NCI-H526 treated with DMSO at 0.1 percent for 48 hours (cell line): ENCODE data around the gene ROCK2.

ENCODE experiments used
- DNase-seq: peaks from one replicate; lab custom pipeline; 2025; lab: John Stamatoyannopoulos, UW

The ROCK2 gene

DNA sequence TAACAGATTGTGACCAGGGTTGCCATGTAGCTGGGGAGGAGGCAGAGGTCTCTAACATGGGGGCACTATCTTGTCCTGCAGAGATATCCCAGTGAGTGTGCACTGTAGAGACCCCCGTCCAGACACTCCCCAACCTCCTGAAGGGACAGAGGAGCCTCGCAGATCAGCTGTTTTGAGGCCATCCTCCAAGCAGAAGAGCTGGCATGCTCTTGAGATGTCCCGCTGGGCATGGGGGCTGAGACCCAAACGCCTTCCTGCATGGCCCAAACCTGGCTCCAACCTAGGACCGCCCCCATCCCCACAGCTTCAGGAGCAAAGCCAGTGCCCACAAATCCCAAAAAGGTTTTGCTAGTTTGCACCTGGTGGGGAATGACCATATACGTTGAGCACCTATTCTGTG lies 191.8 kb downstream of the ROCK2 start:
- DNase-seq = no peak

- no peak for DNase-seq
Observed at GRCh38 chr2:11147263-11147662, 197.2 kb downstream of the ROCK2 start.

GRCh38 chr2:11146076-11146475 lies 198.4 kb downstream of the ROCK2 start:
- no peak for DNase-seq

GRCh38 chr2:11145350-11145749 lies 199.1 kb downstream of the ROCK2 start:
- no peak for DNase-seq

GRCh38 chr2:11144738-11145079 lies 199.7 kb downstream of the ROCK2 start:
- no peak for DNase-seq

DNA sequence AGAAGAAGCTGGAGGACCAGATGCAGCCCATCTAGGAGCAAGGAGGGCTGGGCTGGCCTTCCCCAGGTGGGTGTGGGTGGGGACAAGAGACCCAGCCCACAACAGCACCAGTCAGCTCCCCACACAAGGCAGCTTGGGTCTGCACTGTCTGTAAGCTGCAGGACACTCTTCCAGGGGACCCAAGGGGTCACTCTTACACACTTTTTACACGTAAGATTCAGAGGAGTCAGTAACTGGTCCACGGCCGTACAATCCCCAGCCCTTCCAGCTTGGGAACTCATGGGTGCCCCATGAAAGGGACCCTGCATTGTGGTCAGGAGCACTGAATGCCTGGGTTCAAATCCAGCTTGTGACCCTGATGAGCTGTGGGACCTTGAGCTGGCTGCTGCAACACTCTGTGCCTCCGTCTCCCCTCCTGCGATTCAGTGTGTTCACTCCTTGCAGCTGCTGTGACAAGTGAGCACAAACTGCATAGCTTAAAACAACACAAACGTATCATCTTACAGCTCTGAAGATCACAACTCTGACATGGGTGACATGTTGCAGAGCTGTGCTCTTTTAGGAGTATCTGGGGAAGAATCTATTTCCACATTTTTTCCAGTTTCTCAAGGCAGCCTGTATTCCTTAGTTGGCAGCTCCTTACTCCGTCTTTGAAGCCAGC lies 200.2 kb downstream of the ROCK2 start:
- no peak for DNase-seq

GRCh38 chr2:11142987-11143386 lies 201.4 kb downstream of the ROCK2 start:
- DNase-seq = no peak

DNA sequence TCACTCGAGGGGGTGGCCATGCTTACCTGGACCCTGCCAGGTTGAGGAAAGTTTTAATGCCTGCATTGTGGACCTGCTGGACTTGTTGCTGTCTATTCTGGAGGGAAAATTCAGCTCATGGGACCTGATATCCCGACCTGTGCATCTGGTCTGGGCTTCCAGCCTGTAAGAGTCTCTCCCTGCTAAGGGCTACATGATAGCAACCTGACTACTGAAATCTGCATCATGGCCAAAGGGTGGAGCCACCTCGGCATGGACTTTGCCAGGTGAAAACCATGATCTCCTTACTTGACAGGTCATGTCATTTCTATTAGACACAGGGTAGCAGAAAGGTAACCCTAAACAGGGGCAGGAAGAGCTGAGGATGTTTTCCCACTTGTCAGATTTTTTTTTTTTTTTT lies 202.1 kb downstream of the ROCK2 start:
- no peak for DNase-seq

DNA sequence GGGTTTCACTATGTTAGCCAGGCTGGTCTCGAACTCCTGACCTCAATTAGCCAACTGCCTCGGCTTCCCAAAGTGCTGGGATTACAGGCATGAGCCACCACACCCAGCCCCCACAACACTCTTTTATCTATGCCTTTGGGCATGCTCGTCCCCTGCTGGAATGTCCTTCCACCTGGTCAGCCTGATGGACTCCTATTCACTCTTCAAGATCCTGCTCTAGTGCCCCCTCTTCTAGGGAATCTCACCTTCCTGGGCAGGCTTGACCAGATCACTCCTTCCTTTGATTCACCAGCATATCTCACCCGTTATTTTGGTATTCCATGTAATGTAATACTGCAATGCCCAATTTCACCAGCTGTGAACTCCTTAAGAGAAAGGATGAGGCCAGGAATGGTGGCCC lies 203.1 kb downstream of the ROCK2 start:
- no peak for DNase-seq

DNA sequence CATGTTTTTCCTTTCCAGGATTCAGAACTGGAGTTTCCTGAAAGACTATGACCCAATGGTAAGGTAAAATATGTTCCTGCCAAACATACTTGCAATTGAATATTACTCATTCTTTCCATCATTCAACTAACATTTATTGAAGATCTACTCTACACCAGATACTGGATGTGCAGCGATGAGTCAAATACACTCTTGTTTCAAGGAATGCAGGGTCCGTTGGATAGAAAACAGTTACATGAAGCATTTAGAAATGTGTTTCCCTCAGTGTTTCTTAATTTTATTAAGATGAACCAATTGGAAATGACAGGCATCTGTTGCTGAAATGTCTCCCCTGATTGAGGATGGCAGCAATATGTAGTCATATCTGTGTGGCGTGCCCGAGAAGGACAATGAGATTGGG lies 203.9 kb downstream of the ROCK2 start:
- DNase-seq = no peak

DNA sequence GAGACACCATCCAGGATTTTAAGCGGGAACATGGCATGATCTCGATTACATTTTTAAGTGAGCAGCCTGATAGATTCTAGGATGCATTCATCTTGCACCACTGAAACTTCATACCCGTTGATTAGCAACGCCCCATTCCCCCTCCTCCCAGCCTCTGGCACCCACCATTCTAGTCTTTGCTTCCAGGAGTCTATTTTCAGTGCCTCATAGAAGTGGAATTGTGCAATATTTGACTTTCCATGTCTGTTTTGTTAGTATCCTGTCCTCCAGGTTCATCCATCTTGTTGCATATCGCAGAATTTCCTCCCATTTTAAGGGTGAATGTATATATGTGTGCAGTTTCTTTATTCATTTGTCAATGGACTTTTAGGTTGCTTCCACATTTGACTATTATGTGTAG lies 210.1 kb downstream of the ROCK2 start:
- no peak for DNase-seq

GRCh38 chr2:11133936-11134320 lies 210.5 kb downstream of the ROCK2 start:
- no peak for DNase-seq

DNA sequence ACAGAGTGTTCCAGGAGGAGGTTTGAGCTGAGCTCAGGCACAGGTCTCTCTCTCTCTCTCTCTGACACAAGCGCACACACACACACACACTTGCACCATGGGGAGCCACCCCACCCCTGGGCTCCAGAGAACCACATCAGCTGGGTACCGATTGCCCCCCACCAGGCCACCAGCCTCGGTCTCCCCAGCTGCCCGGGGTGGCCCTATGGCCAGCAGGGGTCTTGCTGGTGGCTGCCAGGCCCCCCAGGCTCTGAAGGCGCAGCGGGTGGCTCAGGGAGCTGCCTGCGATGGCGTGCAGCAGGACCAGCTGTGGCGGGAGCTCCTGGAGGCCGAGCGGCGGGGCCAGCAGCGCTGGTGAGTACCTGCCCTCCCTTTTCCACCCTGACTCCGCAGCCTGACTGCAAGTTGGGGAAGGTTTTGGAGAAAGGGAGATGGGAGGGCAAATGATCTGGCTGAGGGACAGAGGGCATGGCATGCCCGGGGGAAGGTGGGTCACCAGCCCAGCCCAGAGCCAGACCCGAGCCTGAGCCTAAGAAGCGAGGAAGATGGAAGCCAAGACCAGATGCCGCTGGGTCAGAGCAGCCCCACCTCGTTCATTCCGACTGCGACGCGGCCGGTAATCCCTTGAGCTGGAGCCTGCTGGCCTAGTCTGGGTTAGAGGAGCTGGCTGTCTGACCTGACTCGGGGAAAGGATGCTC lies 211.0 kb downstream of the ROCK2 start:
- DNase-seq = no peak

GRCh38 chr2:11132036-11132671 lies 212.3 kb downstream of the ROCK2 start:
- no peak for DNase-seq

DNA sequence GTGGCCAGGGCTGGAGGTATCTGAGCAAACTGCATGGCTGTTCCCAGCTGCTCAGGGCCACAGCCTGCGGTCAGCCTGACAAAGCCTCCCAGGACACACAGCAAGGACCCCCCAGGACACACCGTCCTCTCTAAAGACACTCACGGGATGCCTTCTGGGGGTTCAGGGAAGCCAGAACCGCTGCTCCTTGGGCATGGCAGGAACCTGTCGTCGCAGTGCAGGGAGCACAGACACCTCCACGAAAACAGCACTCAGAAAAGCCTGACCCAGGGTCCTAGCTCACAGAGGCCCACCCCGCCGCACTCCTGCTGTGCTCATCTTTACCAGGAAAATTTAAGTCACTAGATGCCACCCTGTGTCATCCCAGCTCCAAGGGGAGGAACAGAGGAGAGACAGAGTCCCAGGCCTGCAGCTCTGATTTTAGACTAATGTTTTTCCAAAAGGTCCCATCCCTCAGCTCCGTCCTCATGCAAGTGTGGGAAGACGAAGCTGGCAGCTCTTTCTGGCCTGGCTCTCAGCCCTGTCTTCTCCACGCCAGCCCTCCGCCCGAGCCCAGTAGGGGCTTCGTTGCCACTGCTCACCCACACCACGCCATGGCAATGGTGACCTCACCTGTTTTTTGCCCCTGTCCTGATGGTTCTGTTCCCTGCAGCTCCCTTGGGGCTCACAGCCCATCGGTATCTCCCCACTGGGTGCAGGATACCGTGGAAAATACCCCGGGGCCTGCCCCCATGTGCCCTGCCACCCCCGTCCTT lies 213.1 kb downstream of the ROCK2 start:
- no peak for DNase-seq
